ENCODE results near the gene MMP19.
"Not testable (repeated sequence)": the region's sequence is repeated elsewhere in the genome, so short reads cannot be mapped to it uniquely, and the experiment has no call there.

Gene MMP19, protein sequence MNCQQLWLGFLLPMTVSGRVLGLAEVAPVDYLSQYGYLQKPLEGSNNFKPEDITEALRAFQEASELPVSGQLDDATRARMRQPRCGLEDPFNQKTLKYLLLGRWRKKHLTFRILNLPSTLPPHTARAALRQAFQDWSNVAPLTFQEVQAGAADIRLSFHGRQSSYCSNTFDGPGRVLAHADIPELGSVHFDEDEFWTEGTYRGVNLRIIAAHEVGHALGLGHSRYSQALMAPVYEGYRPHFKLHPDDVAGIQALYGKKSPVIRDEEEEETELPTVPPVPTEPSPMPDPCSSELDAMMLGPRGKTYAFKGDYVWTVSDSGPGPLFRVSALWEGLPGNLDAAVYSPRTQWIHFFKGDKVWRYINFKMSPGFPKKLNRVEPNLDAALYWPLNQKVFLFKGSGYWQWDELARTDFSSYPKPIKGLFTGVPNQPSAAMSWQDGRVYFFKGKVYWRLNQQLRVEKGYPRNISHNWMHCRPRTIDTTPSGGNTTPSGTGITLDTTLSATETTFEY

DNA sequence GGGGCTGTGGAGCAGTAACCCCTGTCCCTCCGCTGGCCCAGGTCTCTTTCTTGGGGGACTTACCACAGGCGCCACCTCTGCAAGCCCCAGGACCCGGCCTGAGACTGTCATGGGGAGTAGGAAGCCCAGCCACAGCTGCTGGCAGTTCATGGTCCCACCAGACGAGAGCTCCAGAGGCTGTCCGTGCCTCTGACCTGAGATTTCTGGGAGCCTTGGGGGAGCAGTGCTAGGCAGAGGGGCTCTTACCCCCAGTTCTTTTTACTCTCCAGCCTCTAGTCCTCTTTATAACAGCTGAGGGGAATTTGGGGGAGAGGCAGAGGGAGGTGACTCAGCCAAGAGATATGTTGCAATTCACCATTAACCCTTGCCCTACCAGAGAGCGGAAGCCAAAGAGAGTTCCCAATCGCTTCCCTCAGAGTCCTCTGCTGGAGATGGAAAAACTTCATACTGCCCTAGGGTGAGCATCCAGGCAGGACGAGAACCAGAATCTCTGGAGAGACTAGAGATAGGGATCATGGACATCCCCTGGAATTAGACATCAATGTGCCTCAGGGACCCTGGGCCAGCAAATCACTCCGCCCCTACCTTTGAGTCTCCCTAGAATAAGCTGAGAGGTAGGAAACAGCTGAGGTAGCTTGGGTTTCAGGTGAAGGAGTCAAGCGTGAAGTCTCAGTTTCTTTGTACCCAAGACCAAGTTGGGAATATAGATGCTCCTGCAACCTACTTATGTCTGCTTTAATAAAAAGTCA is at the start of gene MMP19:
TSS of gene MMP19 (minus strand) at position 256 of the 749 bp plus-strand sequence. CDS start at position 150, 106 bp downstream.
- no peak for DNase-seq

GRCh38 chr12:55891310-55891709 is 48.6 kb upstream of the MMP19 start:
- DNase-seq, result no peak

DNA sequence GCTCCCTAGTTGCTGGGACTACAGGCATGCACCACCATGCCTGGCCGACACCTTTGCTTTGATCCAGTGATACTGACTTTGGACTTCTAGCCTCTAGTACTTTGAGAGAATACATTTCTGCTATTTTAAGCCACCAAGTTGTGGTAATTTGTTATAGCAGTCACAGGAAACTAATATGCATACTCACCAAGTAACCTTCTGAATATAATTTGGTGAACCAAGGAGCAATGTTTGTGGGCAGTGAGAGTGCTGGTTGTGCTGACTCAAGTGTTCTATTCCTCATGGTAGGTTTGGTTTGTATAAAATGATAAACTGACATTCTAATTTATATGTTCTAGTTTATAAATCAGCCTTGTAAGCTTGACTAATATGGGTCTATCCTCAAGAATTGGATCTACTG is 42.4 kb upstream of the MMP19 start:
- no peak for DNase-seq

DNA sequence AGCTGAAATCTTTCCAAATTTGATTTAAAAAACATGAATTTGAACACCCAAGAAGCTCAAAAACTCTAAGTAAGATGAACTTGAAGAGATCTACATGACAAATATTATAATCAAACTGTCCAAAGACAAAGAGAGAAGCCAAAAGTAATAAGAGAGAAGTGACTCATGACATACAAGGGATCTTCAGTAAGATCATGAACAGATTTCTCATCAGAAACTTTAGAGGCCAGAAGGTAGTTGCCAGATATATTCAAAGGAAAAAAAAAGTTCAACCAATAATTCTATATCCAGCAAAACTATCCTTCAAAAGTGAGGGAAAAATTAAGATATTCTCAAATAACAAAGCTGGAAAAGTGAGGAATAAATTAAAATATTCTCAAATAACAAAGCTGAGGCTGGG is 35.1 kb upstream of the MMP19 start:
- DNase-seq, result no peak

- no peak for DNase-seq
These were observed 33.1 kb upstream of the MMP19 start for GRCh38 chr12:55875704-55876467.

- DNase-seq, result no peak
These were observed 31.7 kb upstream of the MMP19 start for GRCh38 chr12:55874443-55874842.

DNA sequence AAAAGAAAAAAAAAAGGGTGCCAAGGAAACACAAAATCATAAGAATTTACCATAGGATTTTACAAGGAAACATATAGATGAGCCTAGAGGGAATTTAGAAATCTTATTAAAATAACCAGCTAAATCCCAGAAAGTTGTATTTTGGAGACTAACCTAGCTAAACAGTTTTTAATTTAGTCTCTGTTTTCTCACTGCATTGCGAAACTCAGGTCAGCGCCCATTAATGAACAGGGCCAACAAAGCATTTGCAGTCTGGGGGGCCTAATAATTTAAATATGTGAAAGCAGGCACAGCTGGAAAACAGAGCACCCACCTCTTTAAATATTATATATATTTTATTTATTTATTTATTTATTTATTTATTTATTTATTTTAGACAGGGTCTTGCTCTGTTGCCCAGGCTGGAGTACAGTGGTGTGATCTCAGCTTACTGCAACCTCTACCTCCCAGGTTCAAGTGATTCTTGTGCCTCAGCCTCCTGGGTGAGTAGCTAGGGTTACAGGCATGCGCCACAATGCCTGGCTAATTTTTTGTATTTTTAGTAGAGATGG is 23.8 kb upstream of the MMP19 start:
- DNase-seq, result not testable (repeated sequence)

- DNase-seq, result no peak
These were observed 22.6 kb upstream of the MMP19 start for GRCh38 chr12:55865327-55865726.

DNA sequence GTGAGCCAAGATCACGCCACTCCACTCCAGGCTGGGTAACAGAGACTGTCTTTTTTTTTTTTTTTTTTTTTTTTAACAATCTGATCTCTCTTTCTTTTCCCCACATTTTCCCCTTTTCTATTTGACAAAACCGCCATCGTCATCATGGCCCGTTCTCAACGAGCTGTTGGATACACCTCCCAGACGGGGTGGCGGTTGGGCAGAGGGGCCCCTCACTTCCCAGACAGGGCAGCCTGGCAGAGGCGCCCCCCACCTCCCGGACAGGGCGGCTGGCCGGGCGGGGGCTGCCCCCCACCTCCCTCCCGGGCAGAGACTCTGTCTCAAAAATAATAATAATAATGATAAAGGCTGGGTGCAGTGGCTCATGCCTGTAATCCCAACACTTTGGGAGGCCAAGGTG is 20.2 kb upstream of the MMP19 start:
- DNase-seq, result not testable (repeated sequence)

- DNase-seq, result no peak
These were observed 19.6 kb upstream of the MMP19 start for GRCh38 chr12:55862286-55862685.

DNA sequence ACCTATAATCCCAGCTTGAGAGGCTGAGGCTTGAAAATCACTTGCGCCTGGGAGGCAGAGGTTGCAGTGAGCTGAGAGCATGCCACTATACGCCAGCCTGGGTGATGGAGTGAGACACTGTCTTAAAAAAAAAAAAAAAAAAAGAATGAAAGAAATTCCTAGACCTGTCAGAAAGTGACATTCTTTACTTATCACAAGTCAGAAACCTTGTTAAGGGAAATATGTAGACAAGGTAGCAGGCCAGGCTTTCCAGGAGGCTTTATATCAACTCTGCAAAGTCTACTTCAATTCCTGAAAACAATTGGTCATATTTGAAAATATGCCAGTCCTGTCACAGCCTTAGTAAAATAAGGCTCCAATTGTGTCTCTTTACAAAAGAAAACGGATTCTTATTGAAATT is 19.1 kb upstream of the MMP19 start:
- no peak for DNase-seq

DNA sequence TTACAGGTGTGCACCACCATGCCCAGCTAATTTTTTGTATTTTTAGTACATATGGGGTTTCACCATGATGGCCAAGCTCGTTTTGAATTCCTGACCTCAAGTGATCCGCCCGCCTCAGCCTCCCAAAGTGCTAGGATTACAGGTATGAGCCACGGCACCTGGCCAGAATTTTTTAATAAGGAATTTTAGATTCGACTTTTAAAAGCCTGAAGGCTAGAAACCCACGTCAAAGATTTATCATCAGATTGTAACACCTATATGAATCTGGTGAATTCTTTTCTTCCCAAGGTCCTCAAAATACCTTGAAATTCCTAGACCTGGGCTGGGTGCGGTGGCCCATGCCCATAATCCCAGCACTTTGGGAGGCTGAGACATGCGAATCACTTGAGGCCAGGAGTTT is 18.7 kb upstream of the MMP19 start:
- no peak for DNase-seq

DNA sequence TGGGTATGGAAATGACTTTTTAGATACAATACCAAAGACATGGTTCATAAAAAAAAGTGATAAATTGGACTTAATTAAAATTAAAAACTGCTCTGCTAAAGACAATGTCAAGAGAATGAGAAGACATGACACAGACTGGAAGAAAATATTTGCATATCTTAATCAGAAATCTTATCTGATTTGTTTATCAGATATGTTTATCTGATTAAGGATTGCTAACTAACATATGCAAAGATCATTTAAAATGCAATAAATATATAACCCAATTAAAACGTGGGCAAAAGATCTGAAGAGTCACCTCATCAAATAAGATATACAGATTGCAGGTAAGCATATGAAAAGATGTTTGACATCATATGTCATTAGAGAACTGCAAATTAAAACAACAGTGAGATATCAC is 10.0 kb upstream of the MMP19 start:
- no peak for DNase-seq

- no peak for DNase-seq
These were observed 8.2 kb upstream of the MMP19 start for GRCh38 chr12:55850893-55851292.

GRCh38 chr12:55850401-55850800 is 7.7 kb upstream of the MMP19 start:
- no peak for DNase-seq

- no peak for DNase-seq
These were observed 7.0 kb upstream of the MMP19 start for GRCh38 chr12:55849616-55850343.

DNA sequence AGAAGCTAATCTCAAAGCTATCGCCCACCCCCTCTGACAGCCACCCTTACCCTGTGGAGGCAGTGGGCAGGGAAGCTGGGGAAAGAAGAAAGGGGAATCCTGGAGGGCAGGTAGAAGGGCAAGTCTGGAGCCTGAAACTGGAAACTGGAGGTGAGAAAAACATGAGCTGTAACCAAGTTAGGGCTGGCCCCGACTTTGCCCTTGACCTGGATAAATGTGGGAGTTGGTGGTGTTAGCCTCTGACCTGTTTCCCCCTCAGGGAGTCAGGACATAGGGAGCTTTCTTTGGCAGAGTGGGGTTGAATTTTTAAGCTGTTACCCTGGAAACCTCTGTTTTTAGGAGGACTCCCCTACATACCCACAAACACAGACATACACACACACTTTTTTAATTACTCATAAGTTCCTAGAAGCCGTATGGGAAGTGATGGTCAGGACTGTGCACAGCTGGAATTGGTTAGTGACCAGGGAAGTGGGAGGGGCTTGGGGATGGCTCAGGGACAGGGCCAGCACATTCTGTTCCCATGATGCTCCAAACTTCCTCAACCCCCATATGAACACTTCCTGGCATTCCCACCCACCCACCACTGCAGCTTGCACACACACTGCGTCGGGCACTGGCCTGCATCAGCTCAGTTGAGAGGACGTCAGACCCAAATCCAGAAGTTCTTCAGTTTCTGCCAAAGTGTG is 5.0 kb upstream of the MMP19 start:
- DNase-seq, result no peak

DNA sequence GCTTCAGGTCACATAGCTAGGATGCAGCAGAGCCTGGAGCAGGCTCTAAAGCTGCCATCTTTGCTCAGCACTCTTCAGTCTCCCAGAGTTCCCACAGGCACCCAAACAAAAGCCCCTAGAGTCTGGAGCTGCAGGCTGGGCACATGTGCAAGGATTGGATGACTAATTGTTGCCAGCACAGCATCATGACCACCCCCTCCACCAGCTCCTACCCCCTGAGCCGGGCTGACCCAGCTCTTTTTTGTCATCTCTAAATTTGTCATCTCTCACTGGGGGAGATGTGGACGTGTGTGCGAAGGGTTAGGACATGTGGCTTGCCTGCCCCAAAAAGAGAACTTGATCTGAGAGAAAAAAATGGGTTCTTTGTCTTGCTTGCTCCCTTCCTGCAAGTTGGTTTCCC is 4.3 kb upstream of the MMP19 start:
- no peak for DNase-seq

DNA sequence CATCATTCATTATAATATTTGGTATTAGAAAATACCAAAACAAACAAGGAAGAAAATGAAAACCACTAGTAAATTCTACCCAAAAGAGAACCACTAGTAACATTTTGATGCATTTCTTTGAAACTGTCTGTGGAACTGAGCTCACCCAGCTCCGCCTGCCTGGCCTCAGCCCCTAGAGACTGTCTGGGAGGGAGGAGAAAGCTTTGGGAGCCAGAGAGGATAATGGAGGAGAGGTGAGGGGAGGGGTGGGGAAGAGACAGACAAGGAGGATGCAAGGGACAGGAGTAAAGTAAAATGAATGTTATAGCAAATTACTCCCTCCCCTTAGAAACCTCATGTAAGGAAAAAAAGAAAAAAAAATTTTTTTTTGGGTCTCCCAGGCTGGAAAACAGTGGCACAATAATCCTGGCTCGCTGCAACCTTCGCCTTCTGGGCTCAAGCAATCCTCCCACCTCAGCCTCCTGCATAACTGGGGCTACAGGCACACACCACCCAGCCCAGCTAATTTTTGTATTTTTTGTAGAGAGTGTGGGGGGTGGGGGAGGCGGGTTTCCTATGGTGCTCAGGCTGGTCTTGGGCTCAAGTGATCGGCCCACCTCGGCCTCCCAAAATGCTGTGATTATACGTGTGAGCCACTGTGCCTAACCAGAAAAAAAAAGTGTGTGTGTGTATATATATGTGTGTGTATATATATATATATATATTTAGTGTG is 3.2 kb upstream of the MMP19 start:
- no peak for DNase-seq

DNA sequence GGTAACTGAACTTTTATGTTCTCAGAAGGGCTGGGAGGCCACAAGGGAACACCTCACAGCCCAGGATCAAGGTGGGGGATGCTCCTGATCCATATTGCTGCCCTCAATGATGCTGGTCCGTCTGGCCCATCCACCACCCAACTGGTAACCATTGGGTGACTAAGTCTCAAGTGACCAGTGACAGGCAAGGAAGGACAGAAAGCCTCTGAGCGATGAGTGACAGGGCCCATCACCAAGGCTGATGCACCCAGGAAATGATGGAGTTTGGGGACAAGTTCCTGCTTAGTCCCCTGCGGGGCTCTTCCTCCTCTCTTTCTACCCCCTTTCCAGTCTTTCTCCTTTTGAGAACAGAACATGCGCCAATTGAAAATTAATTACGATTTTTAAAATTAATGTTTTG is 2.6 kb upstream of the MMP19 start:
- no peak for DNase-seq

GRCh38 chr12:55844961-55845360 is 2.2 kb upstream of the MMP19 start:
- no peak for DNase-seq

Measured in NCI-H1930 (cell line).